ENCODE measurements around the gene SEC62.

- TF ChIP-seq CTCF (IDR thresholded peaks at IDR 0.05) (no peak), MLX (CRISPR knock-in tag; IDR thresholded peaks at IDR 0.05) (no peak), USF1 (CRISPR knock-in tag; IDR thresholded peaks at IDR 0.05) (no peak), ZNF232 (CRISPR knock-in tag; IDR thresholded peaks at IDR 0.05) (no peak), CREM (CRISPR knock-in tag; IDR thresholded peaks at IDR 0.05) (no peak), ZNF138 (CRISPR knock-in tag; conservative IDR thresholded peaks at IDR 0.05) (no peak), PREB (CRISPR knock-in tag; IDR thresholded peaks at IDR 0.05; ENCODE audit: borderline replicate concordance) (no peak), ZSCAN18 (CRISPR knock-in tag; IDR thresholded peaks at IDR 0.05) (no peak), ZNF416 (CRISPR knock-in tag; IDR thresholded peaks at IDR 0.05) (no peak), TCF7 (CRISPR knock-in tag; IDR thresholded peaks at IDR 0.05; ENCODE audit: low read depth) (no peak)
Observed at GRCh38 chr3:169955406-169955805, 11.2 kb upstream of the SEC62 start.

All from WTC11 (cell line).